ENCODE data around the gene EARS2.
"Not testable (repeated sequence)": the region's sequence is repeated elsewhere in the genome, so short reads cannot be mapped to it uniquely, and the experiment has no call there.

The EARS2 gene

GRCh38 chr16:23511731-23512130 lies 45.4 kb downstream of the EARS2 start:
- H3K4me3 ChIP-seq (ENCODE audit: low read depth, low read length): no peak overlapping the region
- no peak for TF ChIP-seq CTCF (IDR thresholded peaks at IDR 0.05; ENCODE audit: insufficient read depth, low read length, missing control alignments)
- ChIA-PET CTCF (no interaction called here), POLR2A (no interaction called here)
- DNase-seq (ENCODE audit: low read depth, low spot score): no peak

DNA sequence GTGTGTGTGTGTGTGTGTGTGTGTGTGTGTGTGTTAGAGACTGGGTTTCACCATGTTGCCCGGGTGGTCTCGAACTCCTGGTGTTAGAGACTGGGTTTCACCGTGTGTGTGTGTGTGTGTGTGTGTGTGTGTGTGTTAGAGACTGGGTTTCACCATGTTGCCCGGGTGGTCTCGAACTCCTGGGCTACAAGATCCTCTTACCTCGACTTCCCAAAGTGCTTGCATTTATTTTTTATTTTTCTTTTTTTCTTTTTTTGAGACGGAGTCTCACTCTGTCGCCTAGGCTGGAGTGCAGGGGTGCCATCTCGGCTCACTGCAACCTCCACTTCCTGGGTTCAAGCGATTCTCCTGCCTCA lies 46.3 kb downstream of the EARS2 start:
- peak overlapping the region; percentile 77 for H3K4me3 ChIP-seq (ENCODE audit: low read depth, low read length)
- DNase-seq (ENCODE audit: low read depth, low spot score): not testable (repeated sequence)
- POLR2A ChIA-PET: interaction anchor here (1.3 kb wide), 1 partner anchor 29 kb away, joined by 5 read pairs; no protein-coding TSS in a partner anchor
- CTCF ChIA-PET: interaction anchor here (1.1 to 1.8 kb wide), 3 partner anchors 15 to 86 kb away, joined by 3 to 7 read pairs (median 3); no protein-coding TSS in a partner anchor

DNA sequence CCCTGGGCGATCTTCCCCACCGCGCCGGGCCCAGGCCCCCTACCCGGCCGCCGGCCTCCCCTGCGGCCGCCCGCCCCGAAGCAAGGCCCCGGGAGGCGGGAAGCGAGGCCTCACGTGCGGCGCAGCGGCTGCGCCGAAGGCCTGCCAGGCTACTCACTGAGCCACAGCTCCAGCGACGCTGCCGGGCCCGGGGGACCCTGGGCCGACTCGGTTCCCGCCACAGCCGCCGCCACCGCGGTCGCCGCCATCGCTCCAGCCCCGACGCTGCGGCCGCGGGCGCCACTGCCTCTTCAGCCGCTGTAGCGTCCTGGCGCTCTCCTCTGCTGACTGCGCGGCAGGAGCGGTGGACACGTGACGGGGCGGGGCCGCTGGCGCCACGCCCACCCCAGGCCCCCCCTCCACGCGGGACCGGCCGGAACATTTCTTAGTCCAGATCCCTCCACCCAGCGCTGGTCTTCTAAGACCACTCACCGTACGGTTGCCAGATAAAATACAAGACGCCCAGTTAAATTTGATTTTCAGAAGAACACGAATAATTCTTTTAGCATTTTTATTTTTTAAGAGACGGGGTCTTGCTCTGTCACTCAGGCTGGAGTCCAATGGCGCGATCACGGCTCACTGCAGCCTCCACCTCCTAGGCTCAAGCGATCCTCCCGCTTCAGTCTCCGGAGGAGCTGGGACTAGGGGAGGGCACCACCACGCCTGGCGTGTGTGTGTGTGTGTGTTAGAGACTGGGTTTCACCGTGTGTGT lies 46.8 kb downstream of the EARS2 start, which contains the start of gene GGA2:
TSS of gene GGA2 (minus strand) at position 331 of the 751 bp plus-strand sequence. CDS start at position 248, 83 bp downstream.
- ChIA-PET POLR2A (interaction anchor here (1.3 kb wide), 1 partner anchor 29 kb away, joined by 5 read pairs; no protein-coding TSS in a partner anchor), CTCF (interaction anchor here (1.0 to 1.8 kb wide), 4 partner anchors 15 to 87 kb away, joined by 3 to 7 read pairs (median 4); no protein-coding TSS in a partner anchor)
- no peak for DNase-seq (ENCODE audit: low read depth, low spot score)
- TF ChIP-seq CTCF (IDR thresholded peaks at IDR 0.05; ENCODE audit: insufficient read depth, low read length, missing control alignments): no peak
- peak within 1 kb of the TSS; percentile 77 for H3K4me3 ChIP-seq (ENCODE audit: low read depth, low read length)

DNA sequence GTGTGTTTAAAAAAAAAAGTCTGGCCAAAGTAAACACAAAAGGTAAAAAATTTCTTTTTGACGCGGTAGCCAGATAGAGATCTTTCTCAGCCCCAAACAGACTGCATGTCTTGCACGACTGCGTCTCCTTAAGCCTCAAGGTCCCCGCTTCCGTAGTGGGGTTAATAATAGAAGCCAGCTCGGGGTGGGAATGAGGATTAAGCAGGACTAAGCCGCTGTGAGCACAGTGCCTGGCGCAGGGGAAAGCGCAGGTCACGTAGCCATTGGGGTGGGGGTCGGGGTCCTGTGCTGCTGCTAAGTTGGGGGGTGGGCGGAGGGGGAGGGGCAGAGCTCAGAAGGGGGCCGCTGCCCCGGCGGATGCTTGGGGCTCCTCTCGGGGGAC lies 47.4 kb downstream of the EARS2 start:
- H3K4me3 ChIP-seq (ENCODE audit: low read depth, low read length): peak overlapping the region; percentile 77
- TF ChIP-seq CTCF (IDR thresholded peaks at IDR 0.05; ENCODE audit: insufficient read depth, low read length, missing control alignments): no peak
- POLR2A ChIA-PET: interaction anchor here (1.3 kb wide), 1 partner anchor 30 kb away, joined by 5 read pairs; no protein-coding TSS in a partner anchor
- no peak for DNase-seq (ENCODE audit: low read depth, low spot score)
- CTCF ChIA-PET: interaction anchor here (1.0 to 1.8 kb wide), 3 partner anchors 49 to 87 kb away, joined by 3 to 7 read pairs (median 4); no protein-coding TSS in a partner anchor

GRCh38 chr16:23509441-23509754 lies 47.8 kb downstream of the EARS2 start:
- H3K4me3 ChIP-seq (ENCODE audit: low read depth, low read length): peak overlapping the region; percentile 77
- no peak for DNase-seq (ENCODE audit: low read depth, low spot score)
- ChIA-PET POLR2A (interaction anchor here (1.3 kb wide), 1 partner anchor 30 kb away, joined by 5 read pairs; no protein-coding TSS in a partner anchor), CTCF (interaction anchor here (1.0 to 1.8 kb wide), 2 partner anchors 50 to 74 kb away, joined by 4 to 7 read pairs; no protein-coding TSS in a partner anchor)
- TF ChIP-seq CTCF (IDR thresholded peaks at IDR 0.05; ENCODE audit: insufficient read depth, low read length, missing control alignments): no peak

- POLR2A ChIA-PET: no interaction called here
- CTCF ChIA-PET: interaction anchor here (1.8 kb wide), 1 partner anchor 73 kb away, joined by 7 read pairs; no protein-coding TSS in a partner anchor
- DNase-seq (ENCODE audit: low read depth, low spot score): no peak
- H3K4me3 ChIP-seq (ENCODE audit: low read depth, low read length): peak overlapping the region; percentile 77
- no peak for TF ChIP-seq CTCF (IDR thresholded peaks at IDR 0.05; ENCODE audit: insufficient read depth, low read length, missing control alignments)
Observed at GRCh38 chr16:23508589-23509440, 48.3 kb downstream of the EARS2 start.
